Smooth muscle cell (in vitro differentiated cells): ENCODE results near the gene TGFB1. TPM values are rescaled to one million over a fixed set of nuclear protein-coding genes. Genes with fewer than 3 reads are reported as not detected.

Experiments
- DNase-seq: peaks from one replicate; lab custom pipeline; 2025; ENCODE audit not compliant: unreplicated experiment; lab: John Stamatoyannopoulos, UW
- H2AFZ ChIP-seq: fragments of 200-600 bp; sonication (generic); 2 replicates; pipeline ENCODE4 v1.6.0; 2016; ENCODE audit warnings: antibody characterized with exemption, low read depth, mild to moderate bottlenecking
- H3F3A ChIP-seq: fragments of 200-600 bp; sonication (generic); 2 replicates; pipeline ENCODE4 v1.6.0; 2017; ENCODE audit warnings: antibody characterized with exemption, low read depth
- H3K27ac ChIP-seq: fragments of 200-600 bp; sonication (generic); 2 replicates; pipeline ENCODE4 v1.5.1; 2016; ENCODE audit warnings: low read depth, mild to moderate bottlenecking
- H3K27me3 ChIP-seq: fragments of 200-600 bp; sonication (generic); 2 replicates; pipeline ENCODE4 v1.6.1; 2016; ENCODE audit warnings: low read depth, mild to moderate bottlenecking
- H3K36me3 ChIP-seq: fragments of 200-600 bp; sonication (generic); 2 replicates; pipeline ENCODE4 v1.5.1; 2016; ENCODE audit warnings: low read depth
- H3K4me1 ChIP-seq: fragments of 200-600 bp; sonication (generic); 2 replicates; pipeline ENCODE4 v1.5.1; 2016; ENCODE audit warnings: low read depth
- H3K4me2 ChIP-seq: fragments of 200-600 bp; sonication (generic); 2 replicates; pipeline ENCODE4 v1.6.0; 2016; ENCODE audit warnings: mild to moderate bottlenecking
- H3K4me3 ChIP-seq: fragments of 200-600 bp; sonication (generic); 2 replicates; pipeline ENCODE4 v1.5.1; 2016; ENCODE audit warnings: mild to moderate bottlenecking
- H3K79me2 ChIP-seq: fragments of 200-600 bp; sonication (generic); 2 replicates; pipeline ENCODE4 v1.6.0; 2016; ENCODE audit warnings: low read depth, mild to moderate bottlenecking
- H3K9ac ChIP-seq: fragments of 200-600 bp; sonication (generic); 2 replicates; pipeline ENCODE4 v1.6.0; 2016; ENCODE audit warnings: low read depth
- H3K9me3 ChIP-seq: fragments of 200-600 bp; sonication (generic); replicated peaks from 2 replicates; pipeline ENCODE4 v1.5.1; 2016; ENCODE audit warnings: low read depth
- H4K20me1 ChIP-seq: fragments of 200-600 bp; sonication (generic); 2 replicates; pipeline ENCODE4 v1.6.0; 2016; ENCODE audit warnings: low read depth
- CTCF ChIP-seq: fragments of 200-600 bp; sonication (generic); IDR thresholded peaks from 2 replicates; pipeline ENCODE4 v1.5.1; 2017; ENCODE audit warnings: borderline replicate concordance, mild to moderate bottlenecking, antibody characterized with exemption; ENCODE audit not compliant: insufficient read depth, poor library complexity, severe bottlenecking
- WGBS: methylation state at CpG from one replicate; pipeline ENCODE4 v1.1.7; 2016; ENCODE audit warnings: low lambda C conversion rate; 5-methylcytosine and 5-hydroxymethylcytosine counted together
- polyA plus RNA-seq: library from polyadenylated mRNA; unstranded; fragments of >200 nt; fragmentation: Nextera tagmentation; extraction: Ambion mirVana; gene quantifications from 2 replicates; pipeline ENCODE4 v1.2.1, GENCODE V29; 2016
- total RNA-seq: library from RNA; depleted of rRNA; stranded (reverse); fragments of >200 nt; gene quantifications from 2 replicates; pipeline ENCODE4 v1.2.3, GENCODE V29; 2014

Gene TGFB1
- total and polyA plus RNA-seq, 2 experiments from 2014 or later, result 51.7 to 199 TPM

DNA sequence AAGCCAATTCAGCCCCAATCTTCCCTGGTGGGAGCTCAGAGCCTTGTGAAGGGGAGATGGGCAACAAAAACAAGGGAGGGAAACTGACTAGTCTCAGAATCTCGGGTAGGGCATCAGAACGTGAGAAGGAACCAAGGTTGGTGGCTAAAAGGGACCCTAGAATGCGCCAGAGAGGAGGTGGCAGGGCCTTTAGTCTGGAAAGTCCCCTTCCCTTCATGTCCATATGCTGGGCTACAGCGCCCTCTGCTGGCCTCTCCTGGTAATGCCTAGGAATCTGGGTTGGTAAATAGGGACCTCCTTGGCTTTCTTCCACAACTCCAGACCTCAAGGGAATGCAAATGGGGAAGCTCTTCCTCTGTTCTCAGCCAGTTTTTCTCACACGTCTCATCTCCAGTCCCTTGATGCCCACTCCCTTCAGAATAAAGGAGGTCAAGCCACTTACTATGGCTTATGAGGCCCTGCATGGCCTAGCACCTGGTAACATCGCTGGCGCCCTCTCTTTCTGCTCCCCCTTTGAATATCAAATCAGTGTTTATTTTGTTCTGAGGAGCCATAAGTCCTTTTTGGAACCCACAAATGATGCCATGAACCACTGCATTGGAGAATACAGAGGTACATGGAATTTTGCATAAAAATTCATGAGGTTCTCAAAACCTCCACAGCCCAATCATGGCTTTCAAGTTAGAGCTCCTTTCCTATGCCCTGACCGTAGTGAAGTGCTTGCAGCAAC lies 45.1 kb downstream of the TGFB1 start:
- no peak overlapping the region for H2AFZ ChIP-seq

GRCh38 chr19:41307954-41308449 lies 45.7 kb downstream of the TGFB1 start:
- Histone ChIP-seq H3K4me2 (no peak overlapping the region), H3K4me1 (peaks cover 17% of the 10 kb centered on the region), H3K36me3 (peaks cover 13% of the 10 kb centered on the region), H3K4me3 (no peak overlapping the region), H3K27ac (peak overlapping the region; percentile 89), H3F3A (peaks cover 49% of the 10 kb centered on the region), H3K79me2 (peaks cover 16% of the 10 kb centered on the region), H4K20me1 (peaks cover 4% of the 10 kb centered on the region), H3K9me3 (no peaks in the 10 kb centered on the region), H2AFZ (no peak overlapping the region), H3K27me3 (no peaks in the 10 kb centered on the region), H3K9ac (peak overlapping the region; percentile 62)
- DNase-seq, result no peak
- WGBS, result 78% methylated on average over 4 of the region's 4 CpGs
- no peak for TF ChIP-seq CTCF

More for the DNA sequence above, 45.1 kb downstream of the TGFB1 start:
- Histone ChIP-seq H3K9me3 (no peaks in the 10 kb centered on the region), H3K79me2 (peaks cover 20% of the 10 kb centered on the region), H3K27ac (peak overlapping the region; percentile 89), H3K4me3 (peak overlapping the region; percentile 72), H3K36me3 (peaks cover 13% of the 10 kb centered on the region), H3K27me3 (no peaks in the 10 kb centered on the region), H4K20me1 (peaks cover 8% of the 10 kb centered on the region), H3F3A (peaks cover 49% of the 10 kb centered on the region), H3K4me2 (peak overlapping the region; percentile 84), H3K4me1 (peaks cover 17% of the 10 kb centered on the region), H3K9ac (peak overlapping the region; percentile 88)
- DNase-seq, result peak; percentile 94
- peak; percentile 99 for TF ChIP-seq CTCF
- 39% methylated on average over 8 of the region's 8 CpGs for whole genome bisulfite sequencing

DNA sequence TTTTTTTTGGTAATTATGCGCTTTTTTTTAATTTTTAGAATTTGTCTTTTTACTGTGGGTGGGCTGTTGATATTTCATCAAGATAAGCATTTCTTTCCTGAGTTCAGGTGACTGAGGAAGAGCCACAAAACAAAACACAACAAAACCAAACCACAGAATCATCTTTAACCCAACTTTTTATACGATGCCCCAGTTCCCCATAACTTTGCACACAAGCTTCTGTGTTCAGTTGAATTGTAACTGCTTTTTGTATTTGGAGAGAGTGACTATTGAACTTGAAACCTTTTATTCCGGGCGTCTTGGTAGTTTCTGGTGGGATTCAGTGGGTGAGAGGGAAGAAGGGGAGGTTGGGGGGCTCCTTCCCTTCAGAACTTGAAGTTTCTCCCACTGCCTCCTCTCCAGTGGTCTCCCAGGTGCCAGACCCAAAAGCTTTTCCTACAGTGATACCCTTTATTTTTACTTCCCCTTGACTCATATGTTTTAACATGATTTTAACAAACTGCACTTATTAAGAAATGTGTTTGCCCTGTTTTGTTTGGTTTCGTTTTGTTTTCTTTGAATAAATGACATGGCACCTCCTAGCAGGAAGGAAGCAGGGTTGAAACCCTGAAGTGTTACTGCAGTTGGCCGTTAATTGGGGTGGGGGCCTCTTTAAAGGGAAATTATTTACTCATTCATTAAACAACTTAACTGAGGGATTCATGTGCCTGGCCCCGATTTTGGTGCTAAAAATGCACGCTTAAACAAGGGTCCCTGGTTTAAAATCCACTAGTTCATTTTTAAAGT lies 46.4 kb downstream of the TGFB1 start:
- Histone ChIP-seq H3K27ac (peak overlapping the region; percentile 89), H3K79me2 (peaks cover 11% of the 10 kb centered on the region), H3K4me2 (no peak overlapping the region), H2AFZ (no peak overlapping the region), H3F3A (peaks cover 49% of the 10 kb centered on the region), H3K4me3 (no peak overlapping the region), H3K27me3 (no peaks in the 10 kb centered on the region), H3K9ac (no peak overlapping the region), H3K4me1 (peaks cover 17% of the 10 kb centered on the region), H3K36me3 (peaks cover 13% of the 10 kb centered on the region), H3K9me3 (no peaks in the 10 kb centered on the region), H4K20me1 (no peaks in the 10 kb centered on the region)
- 95% methylated on average over 8 of the region's 8 CpGs for WGBS
- no peak for TF ChIP-seq CTCF
- no peak for DNase-seq
